DMS53 treated with DMSO at 0.1 percent for 48 hours (cell line): ENCODE data around the gene KSR1.
"Not testable (repeated sequence)": the region's sequence is repeated elsewhere in the genome, so short reads cannot be mapped to it uniquely, and the experiment has no call there.

Experiments used
- DNase-seq: peaks from one replicate; lab custom pipeline; 2025; ENCODE audit not compliant: unreplicated experiment; lab: John Stamatoyannopoulos, UW

The KSR1 gene

GRCh38 chr17:27453471-27453870 is 2.8 kb upstream of the KSR1 start:
- DNase-seq = no peak

GRCh38 chr17:27454089-27454488 is 2.2 kb upstream of the KSR1 start:
- no peak for DNase-seq

- DNase-seq = peak; percentile 29
Measured at GRCh38 chr17:27455236-27455913, 873 bp upstream of the KSR1 start.

- DNase-seq = no peak
Measured at GRCh38 chr17:27456681-27457359, 572 bp downstream of the KSR1 start.

GRCh38 chr17:27457360-27457715 is 1.1 kb downstream of the KSR1 start:
- no peak for DNase-seq

- DNase-seq = no peak
Measured at GRCh38 chr17:27457731-27458523, 1.7 kb downstream of the KSR1 start.

- DNase-seq = no peak
Measured at GRCh38 chr17:27458524-27458908, 2.3 kb downstream of the KSR1 start.

- no peak for DNase-seq
Measured at GRCh38 chr17:27459433-27459832, 3.2 kb downstream of the KSR1 start.

- no peak for DNase-seq
Measured at GRCh38 chr17:27460196-27460725, 4.0 kb downstream of the KSR1 start.

GRCh38 chr17:27461192-27461859 is 5.1 kb downstream of the KSR1 start:
- no peak for DNase-seq

- no peak for DNase-seq
Measured at GRCh38 chr17:27462149-27462548, 5.9 kb downstream of the KSR1 start.

GRCh38 chr17:27462714-27463113 is 6.5 kb downstream of the KSR1 start:
- DNase-seq = no peak

- peak; percentile 10 for DNase-seq
Measured at GRCh38 chr17:27463235-27463677, 7.0 kb downstream of the KSR1 start.

- not testable (repeated sequence) for DNase-seq
Measured at GRCh38 chr17:27464019-27464418, 7.8 kb downstream of the KSR1 start.

GRCh38 chr17:27464431-27464830 is 8.2 kb downstream of the KSR1 start:
- DNase-seq = no peak

- DNase-seq = not testable (repeated sequence)
Measured at GRCh38 chr17:27465875-27466274, 9.6 kb downstream of the KSR1 start.

GRCh38 chr17:27466376-27466742 is 10.1 kb downstream of the KSR1 start:
- no peak for DNase-seq

GRCh38 chr17:27466743-27467375 is 10.6 kb downstream of the KSR1 start:
- no peak for DNase-seq

GRCh38 chr17:27469256-27469655 is 13.0 kb downstream of the KSR1 start:
- DNase-seq = no peak

- DNase-seq = no peak
Measured at GRCh38 chr17:27471321-27472269, 15.3 kb downstream of the KSR1 start.
